GM21619 (cell line): ENCODE results near the gene INTS14.
"Not testable (repeated sequence)": the region's sequence is repeated elsewhere in the genome, so short reads cannot be mapped to it uniquely, and the experiment has no call there.

Source experiments
- ATAC-seq: cut with Tn5 transposase; IDR thresholded peaks from one replicate; pipeline ENCODE4 v1.9.1; 2021; ENCODE audit not compliant: unreplicated experiment

Gene INTS14

DNA sequence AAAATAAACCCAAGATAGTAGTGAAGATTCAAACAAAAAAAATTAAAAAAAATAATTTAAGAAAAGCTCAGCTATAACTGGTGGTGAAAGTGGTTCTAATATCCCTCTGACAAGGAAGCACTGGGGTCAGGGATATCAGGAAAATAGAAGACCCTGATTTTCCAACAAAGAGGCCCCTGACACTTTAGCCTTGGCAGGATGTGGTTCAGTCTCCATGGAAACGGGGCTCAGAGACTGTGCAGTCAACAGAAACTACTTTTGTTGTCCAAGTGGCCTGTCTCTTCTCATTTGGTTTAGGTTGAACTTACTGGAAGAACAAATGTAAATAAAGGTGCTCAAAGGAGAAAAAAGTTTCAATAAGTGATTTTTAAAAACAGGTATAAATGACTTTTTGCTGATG, 27.2 kb downstream of the INTS14 start:
- no peak for ATAC-seq

DNA sequence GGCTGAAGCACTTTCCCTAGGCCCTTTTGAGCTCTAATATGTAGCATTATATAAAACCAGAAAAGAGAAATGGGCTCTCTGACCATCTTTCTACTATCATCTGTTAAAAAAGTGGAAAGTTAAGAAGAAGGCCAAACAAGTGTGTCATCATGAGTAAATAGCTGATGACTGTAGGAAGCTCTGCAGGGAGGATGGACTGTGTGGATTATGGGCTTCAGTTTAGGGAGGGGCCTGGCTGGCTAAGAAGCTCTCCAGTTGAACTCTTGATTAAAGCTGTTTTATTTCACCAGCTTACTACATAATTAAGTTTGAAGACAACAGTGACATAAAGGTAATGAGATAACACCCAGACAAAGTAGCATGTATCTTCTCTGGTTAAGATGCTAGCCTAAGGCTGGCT, 30.6 kb downstream of the INTS14 start:
- no peak for ATAC-seq

DNA sequence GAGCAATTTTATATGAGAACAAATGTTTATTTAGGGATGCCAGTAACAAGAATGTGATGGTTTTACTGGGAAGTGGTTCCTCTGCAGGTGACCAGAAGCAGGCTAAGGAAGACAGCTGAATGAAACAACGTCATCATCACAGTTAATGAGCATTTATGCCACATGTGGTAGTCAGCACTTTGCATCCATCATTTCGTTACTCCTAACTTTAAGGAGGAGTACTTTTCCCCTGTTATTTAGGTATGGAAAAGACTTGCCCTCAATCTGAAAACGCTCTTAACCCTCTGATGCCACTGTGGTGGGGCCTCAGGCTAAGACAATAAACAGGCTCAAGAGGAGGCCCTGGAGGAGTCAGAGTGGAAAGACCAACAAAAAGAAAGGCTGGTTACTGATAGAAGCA, 31.2 kb downstream of the INTS14 start:
- ATAC-seq: no peak

DNA sequence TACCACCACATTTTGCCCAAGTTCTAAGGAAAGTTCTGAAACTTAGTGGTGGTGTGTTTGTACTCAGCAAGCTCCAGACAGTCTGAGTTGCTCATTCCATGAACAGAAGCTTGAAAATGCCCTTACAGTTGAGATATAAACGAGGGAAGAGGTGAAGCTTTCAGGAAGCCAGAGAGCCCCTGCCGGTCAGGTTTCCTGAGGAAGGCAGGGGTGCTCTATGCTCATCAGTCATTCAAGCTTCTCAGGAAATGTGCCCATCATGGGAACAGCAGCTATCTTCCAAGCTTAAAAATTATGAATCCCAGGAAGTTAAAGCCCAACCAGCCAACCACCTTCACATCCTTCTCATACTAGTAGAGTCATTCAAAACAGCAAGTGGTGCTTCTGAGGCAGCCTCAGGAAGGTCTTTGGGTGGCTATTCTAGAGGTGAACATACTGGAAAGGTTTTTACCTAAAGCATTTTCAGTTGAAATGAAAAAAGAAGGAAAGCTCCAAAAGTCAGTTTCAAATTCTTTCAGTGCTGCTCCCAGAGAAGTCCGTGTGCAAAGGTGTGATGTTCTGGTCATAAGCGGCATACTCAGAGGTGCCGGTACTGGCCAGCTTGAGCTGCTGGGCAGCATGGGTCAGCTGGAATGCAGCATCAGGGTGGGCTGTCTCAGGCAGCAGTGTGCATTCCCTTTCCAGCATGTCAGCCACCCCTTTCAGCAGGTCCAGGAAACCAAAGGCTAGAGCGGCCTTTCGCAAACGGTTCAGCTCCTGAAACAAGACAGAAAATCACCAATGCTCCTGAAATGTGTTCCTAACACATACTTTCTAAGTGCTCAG, 31.8 kb downstream of the INTS14 start:
- ATAC-seq: no peak

DNA sequence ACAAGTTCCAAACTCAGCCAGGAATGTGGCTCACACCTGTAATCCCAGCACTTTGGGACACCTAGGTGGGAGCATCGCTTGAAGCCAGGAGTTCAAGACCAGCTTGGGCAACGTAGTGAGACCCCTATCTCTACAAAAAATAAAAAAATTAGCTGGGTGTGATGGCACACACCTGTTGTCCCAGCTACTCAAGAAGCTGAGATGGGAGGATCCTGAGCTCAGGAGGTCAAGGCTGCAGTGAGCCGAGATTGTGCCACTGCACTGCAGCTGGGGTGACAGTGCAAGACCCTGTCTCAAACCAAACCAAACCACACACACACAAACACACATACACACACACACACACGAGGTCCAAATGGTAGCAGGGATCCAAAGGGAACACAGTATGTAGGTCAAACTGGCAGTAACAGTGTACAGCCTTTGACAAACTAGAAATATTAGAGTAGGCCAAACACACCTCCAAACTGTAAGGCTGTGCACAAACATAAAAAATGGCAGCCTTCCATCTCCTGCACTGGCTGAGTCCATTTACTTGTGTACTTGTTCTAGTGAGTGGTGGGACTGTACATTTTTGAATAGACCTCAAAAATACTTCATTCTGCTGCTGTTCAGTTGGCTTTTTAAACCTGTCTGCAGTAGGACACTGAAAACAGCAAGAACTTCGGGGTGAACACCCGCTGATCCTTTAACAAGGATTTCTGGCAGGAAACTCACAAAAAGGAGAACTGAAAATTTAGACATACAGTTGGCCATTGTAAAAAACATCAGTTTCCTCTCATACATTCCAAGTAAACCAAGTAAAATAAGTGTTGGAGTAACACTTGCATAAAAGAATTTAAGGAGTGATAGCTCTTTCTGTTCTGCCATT, 33.6 kb downstream of the INTS14 start:
- no peak for ATAC-seq

DNA sequence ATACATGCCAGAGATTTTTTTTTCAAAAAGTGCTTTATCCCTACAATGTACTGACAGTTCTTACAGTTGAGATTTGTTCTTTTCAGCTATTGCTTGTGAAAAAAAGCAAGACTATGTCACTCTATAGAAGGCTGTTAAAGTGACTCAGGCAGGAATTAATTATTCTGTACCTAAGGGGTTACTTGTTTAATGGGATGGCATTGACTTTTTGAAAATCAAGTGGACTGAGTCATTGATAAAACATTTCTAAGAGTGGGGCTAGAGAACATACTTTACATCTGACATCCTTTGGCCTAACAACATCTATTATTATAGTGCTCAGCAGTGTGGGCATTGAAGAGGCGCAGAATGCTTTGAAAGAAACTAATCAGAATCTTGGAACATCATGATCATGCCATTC, 34.3 kb downstream of the INTS14 start:
- ATAC-seq: no peak

DNA sequence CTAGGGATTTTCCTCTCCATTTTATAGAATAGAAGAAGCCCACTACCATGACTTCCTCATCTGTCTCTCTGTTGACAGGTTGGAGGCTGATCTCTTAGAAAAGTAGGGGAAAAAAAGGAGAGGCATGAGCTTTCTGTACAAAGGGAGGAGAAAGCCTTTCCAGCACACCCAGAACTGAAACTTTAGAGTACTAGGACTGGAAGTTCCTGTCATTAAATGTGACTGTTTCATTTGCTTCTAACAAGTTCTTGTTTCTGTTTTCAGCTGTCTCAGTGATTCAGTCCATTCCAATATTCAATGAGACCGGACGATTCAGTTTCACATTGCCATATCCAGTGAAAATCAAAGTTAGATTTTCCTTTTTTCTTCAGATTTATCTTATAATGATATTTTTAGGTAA, 39.0 kb downstream of the INTS14 start:
- no peak for ATAC-seq

DNA sequence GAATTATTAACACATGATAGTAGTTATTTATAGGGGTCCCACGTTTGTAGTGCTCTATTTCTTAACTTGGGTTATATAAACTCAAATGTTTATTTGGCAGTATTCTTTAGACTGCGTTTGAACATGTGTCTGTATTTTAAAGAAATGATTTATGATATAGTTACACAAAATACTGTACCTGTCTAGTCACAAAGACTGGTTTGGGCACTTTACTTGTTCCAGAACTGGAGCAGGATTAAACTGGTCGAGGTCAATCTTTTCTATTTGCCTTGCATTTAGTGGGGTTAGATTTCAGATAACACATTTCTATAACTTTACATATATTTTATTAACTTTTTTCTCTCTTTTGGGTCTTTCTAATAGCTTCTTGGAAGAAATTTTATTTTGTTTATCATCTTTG, 41.2 kb downstream of the INTS14 start:
- ATAC-seq: no peak

DNA sequence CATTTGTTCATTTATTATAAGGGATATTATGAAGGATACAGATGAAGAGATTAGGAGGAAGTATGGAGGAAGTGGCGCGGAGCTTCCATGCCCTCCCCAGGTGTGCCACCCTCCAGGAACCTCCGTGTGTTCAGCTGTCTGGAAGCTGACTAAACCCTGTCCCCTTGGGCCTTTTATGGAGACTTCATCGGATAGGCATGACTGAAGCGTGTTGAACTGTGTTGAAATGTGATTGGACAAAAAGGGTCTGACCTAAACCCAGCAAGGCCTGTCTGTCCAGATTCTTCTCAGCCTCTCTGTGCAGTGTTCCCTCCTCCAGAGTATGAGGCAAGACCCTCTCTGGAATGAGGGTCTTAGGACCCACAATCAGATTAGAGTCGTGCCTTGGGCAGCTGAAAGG, 49.0 kb downstream of the INTS14 start:
- no peak for ATAC-seq

DNA sequence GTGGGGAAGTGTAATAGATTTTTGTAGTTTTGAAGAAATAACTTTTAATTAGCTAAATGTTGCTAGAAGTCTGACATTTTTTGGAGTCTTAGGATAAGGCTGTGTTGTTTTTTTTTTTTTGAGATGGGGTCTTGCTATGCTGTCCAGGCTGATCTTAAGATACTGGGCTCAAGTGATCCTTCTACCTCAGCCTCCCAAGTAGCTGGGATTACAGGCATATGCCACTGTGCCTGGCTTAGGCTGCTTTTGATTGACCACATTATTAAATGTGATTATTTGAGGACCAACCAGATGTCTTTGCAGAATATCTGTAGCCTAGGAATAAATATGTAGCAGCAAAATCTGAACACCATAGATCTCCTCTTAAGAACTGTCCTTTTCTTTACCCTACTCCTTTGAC, 51.0 kb downstream of the INTS14 start:
- ATAC-seq: no peak

DNA sequence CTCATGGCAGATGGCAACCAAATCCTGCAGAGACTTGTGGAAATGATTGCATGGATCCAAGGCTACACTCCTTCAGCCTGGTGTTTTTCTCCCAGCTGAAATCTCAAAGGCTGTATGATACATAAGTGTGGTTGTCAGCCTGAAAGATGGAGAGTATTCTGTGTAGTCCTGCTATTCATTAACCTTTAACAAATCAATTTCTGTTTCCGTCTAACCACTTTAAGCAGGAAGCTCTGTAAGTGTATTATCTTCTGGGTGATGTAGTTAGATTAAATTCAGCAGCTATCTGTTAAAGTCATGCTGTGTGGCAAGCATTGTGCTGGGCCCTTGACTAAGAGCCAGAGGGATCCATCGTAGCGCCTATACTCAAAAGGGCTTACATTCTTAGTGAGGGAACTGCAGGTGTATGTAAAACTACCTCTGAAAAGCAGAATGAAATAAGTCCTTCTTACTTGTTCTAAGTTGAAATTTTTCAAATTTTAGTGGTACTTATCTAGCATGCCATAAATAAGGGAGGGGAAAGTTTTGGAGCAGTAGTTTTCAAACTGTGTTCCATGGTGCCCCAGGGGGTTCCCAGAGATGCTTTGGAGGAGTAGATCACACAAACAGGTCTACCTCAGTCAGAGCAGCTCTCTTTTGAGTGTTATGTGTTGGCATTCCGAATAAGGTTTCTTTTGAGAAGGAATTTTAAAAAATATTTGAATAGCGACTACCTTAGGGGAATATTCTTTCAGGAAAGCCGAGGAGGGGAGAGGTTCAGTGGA, 51.8 kb downstream of the INTS14 start:
- ATAC-seq: no peak

DNA sequence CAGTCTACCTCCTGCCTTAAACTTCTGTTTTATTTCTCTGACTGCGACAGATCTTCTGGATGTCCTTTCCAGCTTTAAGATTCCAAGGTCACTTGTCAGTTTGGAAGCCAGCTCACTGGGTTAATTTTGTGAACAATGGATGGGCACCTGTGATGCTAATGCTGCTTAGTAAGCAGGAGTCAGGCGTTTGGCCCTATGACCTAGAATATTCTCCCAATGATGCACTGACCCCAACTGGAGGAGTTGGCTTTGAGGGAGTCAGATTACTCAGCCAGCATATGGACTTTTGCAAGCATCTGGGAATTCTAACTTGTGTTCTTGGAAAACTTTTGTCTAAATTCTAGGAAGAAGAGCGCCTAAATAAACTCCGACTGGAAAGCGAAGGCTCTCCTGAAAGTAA, 52.6 kb downstream of the INTS14 start:
- ATAC-seq: no peak

DNA sequence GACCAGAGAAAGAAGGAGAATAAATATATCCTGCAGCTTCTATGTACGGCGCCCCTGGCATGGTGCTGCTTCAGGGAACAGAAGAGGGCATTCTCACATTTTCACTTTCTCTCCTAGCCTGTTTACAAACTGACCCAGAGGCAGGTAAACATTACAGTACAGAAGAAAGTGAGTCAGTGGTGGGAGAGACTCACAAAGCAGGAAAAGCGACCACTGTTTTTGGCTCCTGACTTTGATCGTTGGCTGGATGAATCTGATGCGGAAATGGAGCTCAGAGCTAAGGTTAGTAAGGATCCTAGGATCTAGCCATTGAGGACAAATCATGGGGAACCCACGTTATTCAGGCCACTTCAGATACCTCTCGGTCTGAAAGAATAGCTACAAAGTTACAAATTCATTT, 54.3 kb downstream of the INTS14 start:
- ATAC-seq: no peak

DNA sequence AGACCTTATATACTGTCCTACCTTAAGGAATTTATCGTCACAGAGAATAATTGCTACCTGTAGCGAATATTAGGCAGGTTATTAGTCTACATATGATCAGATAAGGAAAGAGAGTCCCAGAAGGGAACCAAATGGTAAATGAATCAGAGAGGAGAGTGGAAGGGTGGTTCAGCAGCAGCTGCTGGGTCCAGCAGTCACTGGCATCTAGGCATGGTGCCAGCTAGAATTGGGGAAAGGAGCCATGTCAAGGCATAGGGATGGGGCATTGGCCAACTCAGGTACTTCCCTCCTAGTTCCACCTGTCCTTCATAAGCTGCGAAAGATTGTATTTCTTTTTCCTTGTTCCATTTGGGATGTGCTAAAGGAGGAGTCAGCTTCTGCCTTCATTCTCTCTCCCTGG, 57.2 kb downstream of the INTS14 start:
- ATAC-seq: no peak

DNA sequence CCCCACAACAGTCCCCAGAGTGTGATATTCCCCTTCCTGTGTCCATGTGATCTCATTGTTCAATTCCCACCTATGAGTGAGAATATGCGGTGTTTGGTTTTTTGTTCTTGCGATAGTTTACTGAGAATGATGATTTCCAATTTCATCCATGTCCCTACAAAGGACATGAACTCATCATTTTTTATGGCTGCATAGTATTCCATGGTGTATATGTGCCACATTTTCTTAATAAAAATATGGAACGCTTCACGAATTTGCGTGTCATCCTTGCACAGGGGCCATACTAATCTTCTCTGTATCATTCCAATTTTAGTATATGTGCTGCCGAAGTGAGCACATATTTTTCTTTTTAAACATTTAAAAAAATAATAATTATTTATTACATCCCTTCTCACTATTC, 58.1 kb downstream of the INTS14 start:
- ATAC-seq: not testable (repeated sequence)

DNA sequence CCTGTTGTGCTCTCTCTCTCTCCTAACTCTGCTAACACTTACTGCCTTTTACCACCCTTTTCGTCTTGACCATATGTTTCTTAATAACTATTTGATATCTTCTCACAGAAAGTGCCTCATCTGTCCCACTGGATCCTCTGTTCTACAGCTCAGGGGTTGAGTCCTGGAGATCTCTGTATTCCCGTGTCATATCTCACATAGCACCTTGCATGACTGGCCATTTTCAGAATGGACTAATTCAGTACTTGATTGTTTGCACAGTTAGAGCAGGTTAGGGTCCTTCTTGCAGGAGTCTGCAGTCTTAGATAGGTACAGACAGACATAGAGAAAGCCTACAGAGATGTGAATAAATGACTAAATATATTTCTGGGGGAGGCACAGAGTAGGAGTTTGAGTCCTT, 59.7 kb downstream of the INTS14 start:
- ATAC-seq: no peak

DNA sequence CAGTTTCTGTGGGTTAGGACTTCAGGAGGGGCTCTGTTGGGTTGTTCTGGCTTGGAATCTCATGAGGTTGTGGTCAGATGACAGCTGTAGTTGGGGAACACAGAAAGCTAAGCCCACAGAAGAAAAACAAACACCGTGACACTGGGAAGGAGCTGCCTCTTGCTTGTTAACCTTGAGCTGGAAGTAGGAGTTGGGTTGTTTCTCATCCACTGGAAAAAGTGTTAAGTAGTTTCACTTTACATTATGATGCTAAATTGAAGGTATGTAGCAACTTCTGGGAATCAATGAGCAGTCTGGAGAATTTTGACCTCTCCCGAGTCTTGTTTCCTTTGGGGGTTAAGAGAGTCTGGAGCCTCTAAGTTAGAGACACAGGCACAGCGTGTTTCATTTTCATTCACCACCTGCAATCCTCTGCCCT, 60.2 kb downstream of the INTS14 start:
- ATAC-seq: no peak

DNA sequence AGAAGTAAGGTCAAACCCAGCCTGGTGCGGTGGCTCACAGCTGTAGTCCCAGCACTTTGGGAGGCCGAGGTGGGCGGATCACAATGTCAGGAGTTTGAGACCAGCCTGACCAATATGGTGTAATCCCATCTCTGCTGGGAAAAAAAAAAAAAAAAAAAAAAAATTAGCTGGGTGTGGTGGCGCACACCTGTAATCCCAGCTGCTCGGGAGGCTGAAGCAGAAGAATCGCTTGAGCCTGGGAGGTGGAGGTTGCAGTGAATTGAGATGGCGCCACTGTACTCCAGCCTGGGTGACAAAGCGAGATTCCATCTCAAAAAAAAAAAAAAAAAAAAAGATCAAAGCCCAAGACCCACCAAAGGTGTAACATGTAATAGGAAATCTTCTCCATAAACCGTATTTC, 61.6 kb downstream of the INTS14 start:
- ATAC-seq: not testable (repeated sequence)

DNA sequence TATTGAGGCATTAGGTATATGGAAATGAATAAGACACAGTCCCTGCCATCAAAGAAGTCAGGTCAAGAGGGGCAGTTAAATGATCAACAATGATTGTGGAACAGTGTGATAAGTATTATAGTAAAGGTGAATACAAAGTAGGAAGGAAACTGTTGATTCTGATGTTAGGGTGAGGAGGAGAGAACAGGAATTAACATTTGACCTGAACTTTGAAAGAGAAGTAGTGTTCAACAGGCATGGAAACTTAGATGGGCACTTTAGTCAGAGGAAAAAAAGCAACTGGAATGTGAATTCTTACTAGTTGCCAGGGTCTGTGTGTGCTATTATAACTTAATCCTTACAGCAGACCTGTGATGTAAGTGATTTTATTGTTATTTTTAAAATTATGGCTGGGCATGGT, 63.1 kb downstream of the INTS14 start:
- no peak for ATAC-seq

DNA sequence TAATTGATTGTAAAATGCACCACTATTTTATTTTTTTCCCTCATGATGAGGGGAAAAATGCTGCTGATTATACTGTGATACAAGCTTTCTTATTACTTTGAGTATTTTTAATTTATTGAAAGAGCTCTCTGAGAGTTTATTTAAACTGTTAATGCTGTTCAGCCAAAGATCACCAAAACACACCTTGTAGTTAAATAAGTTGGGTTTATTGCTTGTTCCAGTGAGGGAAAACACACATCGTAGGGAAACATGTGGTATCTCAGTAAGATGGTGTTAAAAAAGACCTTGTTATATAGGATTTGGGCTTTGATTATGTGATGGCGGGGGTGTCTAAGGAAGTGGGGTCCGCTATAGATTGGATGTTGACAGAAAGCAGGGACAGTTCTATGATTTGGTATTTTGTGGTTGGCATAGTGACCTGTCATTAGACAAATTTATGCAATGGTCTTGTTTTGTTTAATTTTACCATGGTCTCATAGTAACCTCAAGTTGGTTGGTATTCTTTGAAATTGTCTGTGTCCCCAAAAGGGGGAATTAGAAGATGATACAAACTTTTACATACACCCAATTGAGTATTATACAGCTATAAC, 69.6 kb downstream of the INTS14 start:
- no peak for ATAC-seq

DNA sequence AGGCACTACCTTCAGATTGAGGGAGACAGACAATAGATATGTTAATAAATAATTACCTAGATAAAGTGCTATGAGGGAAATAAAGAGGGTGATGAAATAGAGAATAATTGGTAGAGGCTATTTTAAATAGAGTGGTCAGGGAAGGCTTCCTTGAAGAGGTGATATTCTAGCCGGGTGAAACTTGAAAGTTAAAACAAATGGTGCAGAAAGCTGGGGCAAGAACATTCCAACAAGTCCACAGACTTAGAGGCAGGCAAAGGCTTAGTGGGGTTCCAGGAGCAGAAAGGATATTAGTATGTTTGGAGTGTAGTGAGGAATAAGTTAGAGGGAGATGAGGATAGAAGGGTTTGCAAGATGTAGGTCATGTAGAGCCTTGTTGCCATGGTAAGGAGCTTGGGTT, 70.6 kb downstream of the INTS14 start:
- no peak for ATAC-seq
